Measurements from ENCODE around the gene RPL37A. TPM values are rescaled to one million over a fixed set of nuclear protein-coding genes. Genes with fewer than 3 reads are reported as not detected.
"Not testable (repeated sequence)": the region's sequence is repeated elsewhere in the genome, so short reads cannot be mapped to it uniquely, and the experiment has no call there.

The RPL37A gene
- total RNA-seq, 1 donor from 2014 or later: 1,151 TPM

DNA sequence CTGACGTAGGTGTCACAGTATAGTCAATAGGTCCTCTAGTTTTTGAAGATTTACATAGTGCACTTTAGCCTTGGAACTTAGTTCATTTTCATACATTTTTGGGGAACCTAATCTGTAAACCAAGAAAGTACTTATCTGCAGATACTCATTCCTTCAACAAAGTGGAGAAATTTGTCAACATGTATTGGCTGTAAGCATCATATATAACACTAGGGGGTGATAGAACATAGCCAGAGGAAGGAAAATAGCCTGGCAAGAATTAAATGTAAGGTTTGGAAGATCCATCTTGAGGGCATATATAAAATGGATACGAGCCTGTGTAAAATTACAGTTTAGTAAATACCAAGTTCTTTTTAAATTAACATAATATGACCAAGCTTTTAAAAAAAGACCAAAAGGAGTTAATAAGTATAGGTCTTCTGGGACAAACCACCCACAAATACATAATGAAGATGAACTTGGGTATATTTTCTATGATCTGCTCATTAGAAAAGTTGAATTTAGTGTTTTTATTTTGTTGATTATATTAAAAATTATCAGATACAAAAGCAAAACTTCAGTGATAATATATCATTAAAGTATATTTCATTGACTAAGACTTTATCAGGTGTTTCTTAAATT is 18.2 kb downstream of the RPL37A start:
- DNase-seq (ENCODE audit: low spot score): peak; percentile 66

DNA sequence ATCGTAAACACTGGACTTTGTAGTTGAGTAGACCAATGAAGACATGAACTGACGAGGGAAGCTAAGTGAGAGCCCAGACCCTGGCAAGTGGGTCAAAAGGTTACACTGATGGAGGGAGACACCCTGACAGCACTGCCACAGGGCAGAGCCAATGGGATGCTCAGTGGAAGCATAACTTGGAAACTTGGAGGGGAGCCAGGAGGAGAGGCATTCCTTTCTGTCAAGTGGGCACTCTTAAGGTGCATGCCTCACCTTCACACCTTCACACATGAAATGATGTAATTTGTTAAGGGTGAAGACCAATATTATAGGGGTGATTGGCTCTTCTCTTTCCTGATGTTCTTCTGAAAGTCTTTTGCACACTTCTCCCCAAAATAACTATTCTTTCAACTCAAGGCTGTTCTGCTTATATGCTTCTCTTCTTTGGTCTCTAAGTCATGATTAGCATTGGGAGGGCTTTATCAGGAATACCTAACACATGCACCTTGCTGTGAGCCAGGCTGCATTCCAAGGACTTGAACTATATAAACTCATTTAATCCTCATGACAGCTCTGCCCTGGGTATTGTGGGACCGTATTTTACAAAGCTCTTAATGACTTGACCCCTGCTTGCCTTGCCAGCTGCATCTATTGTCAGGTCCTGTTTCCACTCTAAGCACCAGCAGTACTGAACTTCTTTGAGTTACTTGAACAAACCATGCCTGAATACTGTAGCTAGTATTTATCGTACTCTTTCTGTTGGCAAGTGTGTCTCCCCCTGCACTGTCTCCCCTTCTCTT is 19.0 kb downstream of the RPL37A start:
- no peak for DNase-seq (ENCODE audit: low spot score)

DNA sequence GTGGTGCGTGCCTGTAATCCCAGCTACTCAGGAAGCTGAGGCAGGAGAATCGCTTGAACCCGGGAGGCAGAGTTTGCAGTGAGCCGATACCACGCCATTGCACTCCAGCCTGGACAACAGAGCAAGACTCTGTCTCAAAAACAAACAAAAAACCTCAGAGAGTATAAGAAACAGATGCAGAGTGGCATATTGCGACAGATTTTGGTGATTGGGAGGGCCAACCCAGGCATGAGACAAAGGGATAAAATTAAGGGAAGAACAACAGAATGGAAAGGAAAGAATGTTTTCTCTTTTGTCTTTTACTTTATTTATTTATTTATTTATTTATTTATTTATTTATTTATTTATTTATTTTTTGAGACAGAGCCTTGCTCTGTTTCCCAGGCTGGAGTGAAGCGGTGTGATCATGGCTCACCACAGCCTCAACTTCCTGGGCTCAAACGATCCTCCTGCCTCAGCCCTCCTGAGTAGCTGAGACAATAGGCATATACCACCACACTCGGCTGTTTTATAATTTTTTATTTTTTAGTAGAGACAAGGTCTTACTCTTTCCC is 20.0 kb downstream of the RPL37A start:
- DNase-seq (ENCODE audit: low spot score): not testable (repeated sequence)

DNA sequence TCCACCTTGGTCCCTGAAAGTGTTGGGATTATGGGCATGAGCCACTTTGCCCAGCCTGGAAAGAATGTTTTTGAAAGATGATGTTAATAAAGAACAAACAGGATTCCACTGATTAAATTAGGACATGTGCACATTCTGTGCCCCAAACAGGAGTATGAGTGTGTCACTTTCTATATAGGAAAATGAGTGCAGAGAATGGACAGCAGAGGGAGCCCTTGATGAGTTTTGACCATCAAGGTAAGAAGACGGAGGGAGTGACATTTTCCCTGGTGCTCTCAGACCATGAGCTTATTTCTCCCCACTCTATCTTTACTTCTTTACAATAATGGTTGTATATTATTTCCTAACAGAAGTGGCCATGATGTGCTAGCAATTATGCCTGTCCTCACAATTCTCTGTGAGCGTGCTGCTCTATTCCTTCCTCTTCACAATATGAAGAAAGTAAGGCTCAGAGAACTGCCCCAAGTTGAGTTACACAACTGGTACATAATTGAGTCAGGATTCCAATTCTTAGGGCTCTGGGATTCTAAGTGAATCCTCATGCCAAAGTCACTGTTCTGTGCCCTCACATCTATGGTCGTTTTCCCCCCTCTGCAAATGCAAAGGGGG is 20.6 kb downstream of the RPL37A start:
- peak; percentile 89 for DNase-seq (ENCODE audit: low spot score)

DNA sequence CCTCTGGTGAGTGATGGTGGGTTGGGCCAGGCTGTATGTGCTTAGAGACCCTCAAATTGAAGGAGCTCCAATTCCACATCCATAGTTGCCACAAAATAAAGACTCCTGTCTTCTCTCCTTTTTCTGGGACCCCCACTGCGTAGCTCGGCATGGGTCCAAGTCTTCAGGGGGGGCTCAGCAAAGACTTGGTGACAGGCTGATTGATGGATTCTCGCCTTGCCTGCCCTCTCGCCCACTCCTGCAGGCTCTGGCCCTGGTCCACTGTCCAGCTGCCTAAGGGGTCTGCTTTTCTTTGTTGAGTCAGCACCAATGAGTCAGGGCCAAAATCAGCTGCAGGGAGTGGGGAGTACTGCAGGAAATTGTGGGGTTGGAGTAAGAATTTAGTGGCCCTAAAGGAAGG is 21.5 kb downstream of the RPL37A start:
- no peak for DNase-seq (ENCODE audit: low spot score)

DNA sequence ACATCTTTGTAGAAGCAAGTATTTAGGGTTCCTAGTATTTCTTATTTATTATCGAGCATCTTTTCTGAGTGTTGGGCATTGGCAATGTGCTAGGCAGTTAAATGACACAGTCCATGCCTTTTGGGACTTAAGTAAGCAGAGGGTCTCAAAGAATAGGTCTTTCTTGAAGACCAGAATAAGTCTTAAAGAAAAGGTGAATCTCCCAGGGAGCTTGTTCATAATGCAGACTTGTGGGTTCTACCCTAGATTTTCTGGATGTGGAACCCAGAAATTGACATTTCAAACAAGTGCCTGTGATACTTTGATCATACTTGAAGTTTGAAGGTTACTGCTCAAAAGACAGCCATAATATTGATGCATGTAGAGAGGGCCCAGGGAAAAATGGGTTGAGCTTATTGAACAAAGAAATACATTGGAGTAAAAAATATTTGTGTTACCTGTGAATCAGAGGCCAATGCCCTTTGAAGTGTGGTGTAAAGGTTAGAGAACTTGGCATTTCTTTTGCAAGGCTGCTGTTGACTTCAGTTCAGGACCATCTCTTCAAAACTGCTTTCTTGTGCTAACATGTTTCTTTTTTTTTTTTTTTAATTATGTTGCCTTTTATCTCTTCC is 24.4 kb downstream of the RPL37A start:
- DNase-seq (ENCODE audit: low spot score): no peak

DNA sequence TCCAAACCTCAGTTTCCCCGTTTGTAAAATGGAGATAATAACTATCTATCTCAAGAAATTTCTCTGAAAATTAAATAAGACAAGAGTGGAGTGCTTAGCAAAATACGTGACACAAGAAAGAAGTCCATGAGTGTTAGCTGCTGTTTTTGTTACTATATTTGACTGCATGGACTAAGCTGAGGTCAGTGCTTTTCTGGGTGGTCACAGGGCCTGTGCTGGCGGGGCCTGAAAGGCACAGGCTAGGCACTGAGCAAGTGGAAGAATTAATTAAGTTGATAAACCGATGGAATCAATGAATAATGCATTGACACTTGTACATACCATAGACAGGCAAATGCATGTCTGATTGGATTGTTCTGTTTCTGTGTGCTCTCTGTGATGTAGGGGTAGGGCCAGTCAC is 27.3 kb downstream of the RPL37A start:
- DNase-seq (ENCODE audit: low spot score): no peak

DNA sequence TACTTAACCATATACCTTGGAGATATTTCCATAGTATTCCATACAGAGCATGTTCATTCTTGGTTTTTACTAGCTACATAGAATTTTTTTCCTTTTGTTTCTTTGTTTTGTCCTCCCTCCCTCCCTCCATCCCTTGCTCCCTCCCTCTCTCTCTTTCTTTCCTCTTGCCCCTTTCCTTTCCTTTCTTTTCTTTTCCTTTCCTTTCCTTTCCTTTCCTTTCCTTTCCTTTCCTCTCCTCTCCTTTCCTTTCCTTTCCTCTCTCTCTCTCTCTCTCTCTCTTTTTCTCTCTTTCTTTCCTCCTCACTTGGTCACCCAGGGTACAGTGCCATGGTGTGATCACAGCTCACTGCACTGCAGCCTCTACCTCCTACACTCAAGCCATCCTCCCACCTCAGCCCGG is 28.3 kb downstream of the RPL37A start:
- no peak for DNase-seq (ENCODE audit: low spot score)

DNA sequence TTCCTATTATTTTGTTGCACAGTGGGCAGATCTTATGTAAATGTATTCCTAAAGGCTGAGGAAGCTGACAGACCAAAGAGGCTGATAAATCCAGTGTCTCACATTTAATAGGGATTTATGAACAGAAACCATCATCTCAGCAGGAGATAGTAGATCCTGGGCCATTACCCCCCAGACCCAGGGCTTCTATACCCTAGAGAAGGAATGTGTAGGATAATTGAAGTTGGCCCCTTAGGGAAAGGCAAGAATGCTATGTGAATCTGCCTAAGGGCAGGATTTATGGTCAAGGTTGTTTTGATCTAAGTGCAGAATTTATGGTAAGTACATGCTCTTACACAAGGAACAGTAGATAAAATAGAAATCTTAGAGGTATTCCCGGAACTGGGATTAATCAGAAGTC is 29.0 kb downstream of the RPL37A start:
- no peak for DNase-seq (ENCODE audit: low spot score)

DNA sequence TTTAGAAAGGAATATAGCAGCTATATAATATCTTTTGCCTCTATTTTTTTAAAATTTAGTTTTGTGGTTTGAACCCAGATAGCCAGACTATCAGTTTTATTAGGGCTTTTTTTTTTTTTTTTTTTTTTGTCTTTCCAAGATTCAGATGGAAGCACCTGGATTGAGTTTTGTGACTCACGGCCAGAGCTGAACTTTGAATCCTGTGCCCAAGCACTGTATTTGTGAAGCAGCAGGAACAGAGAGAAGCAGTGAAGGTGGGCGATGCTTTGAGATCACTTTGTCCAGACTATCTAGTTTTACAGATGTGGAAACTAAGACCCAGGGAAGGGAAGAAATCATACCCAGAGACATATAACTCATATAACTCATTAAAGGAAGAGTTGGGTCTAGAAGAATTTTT is 33.9 kb downstream of the RPL37A start:
- no peak for DNase-seq (ENCODE audit: low spot score)

DNA sequence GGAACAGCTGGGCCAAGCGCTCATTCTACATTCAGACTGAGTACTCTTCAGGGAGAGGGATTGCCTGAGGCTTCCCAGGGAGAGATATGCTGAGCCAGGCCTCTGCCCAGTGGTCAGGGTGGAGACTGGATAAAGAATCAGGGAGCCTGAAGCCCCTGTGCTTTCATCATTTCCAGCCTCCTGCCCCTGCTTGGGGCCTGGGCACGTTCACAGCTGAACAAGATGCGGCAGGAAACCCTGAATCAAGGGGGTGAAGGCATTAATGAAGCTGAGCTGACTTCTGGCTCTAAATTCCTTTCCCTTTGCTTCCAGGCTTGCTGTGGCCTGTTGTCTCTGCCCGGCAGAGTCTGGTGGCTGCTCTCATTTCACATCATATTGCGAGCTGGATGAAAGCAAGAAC is 35.0 kb downstream of the RPL37A start:
- DNase-seq (ENCODE audit: low spot score): peak; percentile 83

DNA sequence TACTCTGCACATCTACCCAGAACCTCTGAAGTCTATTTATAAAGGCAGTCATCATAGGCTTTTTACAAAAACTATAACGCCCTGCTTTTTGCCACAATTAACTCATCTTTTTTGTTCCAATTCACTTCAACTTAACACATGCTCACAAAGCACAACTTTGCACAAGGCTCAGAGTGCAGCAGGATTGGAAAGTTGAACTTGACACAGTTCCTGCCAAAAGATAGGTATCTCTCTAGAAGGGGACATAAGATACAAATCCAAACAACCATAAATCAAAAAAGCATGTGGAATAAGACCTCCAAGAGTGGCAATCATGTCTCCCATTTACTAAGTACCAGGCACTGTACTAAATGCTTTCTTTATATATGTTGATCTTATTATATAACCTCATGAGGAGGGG is 36.2 kb downstream of the RPL37A start:
- no peak for DNase-seq (ENCODE audit: low spot score)

DNA sequence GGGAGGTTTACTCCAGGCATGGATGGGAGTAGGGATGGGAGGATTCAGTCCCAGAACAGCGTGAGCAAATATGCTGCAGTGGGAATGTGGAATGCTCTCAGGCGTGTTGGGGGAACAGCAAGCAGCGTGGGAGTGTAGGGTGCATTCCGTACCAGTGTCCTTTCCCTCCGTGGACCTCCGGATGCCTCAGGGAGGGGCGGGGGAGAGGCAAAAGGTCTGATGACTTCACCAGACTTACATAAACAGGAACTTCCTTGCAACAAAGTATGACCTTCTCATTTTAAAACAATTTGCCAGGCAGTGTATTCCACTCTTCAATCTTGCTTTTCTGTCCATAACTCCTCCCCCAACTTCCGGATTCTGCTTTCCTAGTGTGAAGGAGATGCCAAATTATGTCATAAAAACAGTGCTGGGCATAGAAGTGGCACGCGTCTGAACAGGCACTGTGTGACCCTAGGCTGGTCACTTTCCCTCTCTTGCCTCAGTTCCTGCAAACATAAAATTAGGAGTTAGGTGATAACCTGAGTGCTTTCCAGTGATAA is 36.9 kb downstream of the RPL37A start:
- peak; percentile 76 for DNase-seq (ENCODE audit: low spot score)

DNA sequence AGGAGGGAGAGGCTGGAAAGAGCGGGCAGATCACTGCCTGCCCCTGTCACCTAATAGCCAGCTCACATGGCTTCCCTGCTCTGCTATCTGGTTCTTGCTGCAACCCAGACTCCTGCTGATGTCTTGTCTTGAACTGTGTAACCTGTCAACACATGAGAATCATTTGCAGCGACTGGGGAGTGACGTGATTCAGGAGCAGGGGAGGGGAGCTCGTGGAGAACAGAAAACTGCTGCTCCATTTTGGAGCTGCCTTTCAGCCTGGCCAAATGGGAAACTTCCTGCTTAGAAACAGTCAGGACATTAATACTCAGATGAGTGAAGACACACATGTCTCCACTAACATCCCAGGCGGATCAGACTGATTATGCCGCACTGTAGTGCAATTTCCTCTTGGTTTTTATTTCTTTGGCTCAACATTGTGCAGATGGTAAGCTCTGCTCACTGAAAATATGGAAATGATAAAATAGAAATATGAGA is 38.1 kb downstream of the RPL37A start:
- DNase-seq (ENCODE audit: low spot score): peak; percentile 90

DNA sequence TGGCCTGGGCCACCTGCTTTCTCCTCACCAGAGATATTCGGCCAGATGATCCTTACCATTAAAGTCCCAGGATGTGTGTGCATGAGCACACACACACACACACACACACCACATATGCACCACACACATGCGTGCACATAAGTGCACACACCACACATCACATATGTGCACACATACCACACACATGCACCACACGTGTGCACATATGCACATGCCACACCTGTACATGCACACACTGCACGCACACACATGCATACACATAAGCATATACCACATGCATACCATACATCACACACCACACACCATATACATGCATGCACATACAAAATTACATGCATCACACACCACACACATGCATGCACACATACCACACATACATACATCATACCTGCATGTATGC is 38.7 kb downstream of the RPL37A start:
- DNase-seq (ENCODE audit: low spot score): no peak

DNA sequence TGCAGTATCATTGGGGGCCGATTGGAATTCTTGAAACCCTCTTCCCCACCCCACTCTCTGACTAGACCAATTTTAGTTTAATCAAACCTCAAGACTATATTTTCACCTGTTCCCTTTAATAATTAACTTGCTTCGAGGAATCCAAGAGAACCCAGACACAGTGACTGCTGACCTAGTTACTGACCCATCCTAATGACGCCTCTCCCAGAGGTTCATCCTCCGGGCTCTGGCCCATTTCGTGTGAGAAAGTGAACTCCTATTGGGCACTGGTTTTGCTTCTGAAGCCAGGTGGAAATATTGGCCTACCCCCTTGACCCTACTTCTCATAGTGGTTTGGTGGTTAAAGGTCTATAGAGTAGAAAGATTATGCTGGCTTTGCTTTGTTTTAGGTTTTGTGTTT is 39.9 kb downstream of the RPL37A start:
- DNase-seq (ENCODE audit: low spot score): no peak

DNA sequence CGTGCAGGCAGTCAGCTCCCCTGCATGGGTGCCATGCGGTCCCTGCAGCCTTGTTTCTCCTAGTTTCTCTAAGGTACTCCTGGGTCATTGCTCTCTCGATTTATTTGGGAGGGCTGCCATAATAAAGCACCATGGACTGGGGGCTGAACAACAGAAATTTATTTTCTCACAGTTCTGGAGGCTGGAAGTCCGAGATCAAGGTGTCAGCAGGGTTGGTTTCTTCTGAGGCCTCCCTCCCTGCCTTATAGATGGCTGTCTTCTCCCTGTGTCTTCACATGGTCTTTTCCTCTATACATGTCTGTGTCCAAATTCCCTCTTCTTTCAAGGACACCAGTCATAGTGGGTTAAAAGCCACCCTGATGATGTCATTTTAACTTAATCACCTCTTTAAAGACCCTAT is 40.5 kb downstream of the RPL37A start:
- DNase-seq (ENCODE audit: low spot score): no peak

DNA sequence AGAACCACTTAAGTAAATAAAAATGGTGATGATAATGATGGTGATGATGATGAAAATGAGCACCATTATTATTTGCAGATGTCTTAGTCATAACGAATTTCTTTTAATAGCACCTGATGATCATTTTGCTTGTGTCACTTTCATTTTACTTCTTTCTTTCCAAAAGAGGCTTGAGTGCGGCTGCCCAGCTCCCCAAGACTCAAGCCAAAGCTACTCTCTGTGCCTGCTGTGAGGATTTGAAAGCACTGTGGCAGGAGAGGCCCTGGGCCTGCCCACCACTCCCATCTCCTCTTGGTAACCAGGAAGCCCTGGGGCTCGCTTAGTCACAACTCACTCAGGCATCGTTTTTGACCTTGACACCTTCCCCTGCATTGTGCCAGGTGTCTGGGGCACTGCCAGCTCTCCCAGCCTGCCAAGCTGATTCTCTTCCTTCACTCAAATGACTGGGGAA is 41.2 kb downstream of the RPL37A start:
- DNase-seq (ENCODE audit: low spot score): no peak

DNA sequence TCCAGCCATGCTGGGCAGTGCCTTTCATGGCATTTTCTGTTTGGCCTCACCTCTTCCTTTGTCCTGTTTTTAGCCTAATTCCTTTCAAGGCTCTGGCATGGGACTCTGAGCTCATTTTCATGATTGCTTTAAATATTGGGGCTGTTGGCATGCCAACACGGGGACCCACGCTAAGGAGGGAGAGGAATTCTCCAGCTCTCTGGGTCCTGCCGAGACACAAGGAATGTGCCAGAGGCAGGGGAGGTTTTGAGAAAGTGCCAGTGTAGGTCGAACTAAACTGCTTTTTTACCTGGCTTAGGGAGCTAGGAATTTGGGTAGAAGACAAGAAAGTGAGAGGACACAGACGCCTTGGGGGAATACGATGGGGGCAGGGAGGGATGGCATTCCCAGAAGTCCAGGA is 42.3 kb downstream of the RPL37A start:
- DNase-seq (ENCODE audit: low spot score): no peak

DNA sequence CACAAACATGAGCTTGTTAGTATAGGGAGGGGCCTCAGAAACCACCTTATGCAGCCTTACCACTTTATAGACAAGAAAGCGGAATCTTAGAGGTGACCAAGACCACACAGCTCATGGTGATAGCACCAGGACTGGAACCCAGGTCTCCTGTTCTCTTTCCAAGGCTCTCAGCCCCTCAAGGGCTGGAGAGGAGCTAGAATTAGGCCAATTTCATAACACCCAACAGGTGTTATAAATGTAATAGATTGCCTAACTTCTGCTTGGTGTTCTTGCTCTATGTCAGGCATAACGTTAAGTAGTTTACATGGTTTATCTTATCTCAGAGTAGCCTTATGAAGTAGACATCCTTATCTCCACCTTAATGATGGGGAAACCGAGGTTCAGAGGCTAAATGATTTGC is 42.9 kb downstream of the RPL37A start:
- no peak for DNase-seq (ENCODE audit: low spot score)

DNA sequence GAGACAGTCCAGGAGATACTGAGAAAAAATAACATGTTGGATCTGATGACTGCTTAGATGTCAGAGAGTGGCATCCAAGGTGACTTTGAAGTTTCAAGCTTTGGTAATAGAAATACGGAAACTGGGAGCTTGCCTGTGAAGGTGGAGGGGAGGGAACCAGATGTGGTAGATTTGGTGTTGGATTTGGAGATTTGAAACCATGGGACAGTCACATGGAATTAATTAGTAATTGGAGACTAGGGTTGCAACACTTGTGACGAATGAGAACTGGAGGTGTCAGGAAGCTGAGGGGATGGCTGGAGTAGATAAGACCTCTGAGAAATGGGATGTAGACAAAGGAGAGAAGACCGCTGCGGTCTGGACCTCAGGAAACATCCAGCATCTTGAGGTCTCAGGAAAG is 46.7 kb downstream of the RPL37A start:
- no peak for DNase-seq (ENCODE audit: low spot score)

DNA sequence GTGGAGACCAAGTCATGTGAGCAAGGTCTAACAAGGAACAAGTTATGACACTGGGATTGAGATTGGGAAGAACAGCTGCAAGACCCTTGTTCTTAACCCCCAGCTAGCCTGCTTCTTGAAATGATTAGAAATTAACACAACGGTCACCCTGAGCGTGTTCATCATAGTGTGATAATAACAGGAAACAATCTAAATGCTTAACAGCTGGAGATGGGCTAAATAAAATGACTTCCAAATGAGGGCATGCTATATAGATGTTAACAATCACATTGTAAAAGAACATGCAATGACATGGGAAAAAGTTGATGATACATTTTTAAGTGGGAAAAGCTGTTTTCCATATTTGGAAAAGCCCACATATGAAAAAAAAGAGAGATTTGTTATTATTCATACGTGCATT is 47.6 kb downstream of the RPL37A start:
- no peak for DNase-seq (ENCODE audit: low spot score)
